Measurements from ENCODE around the gene LRRC32. TPM values are rescaled to one million over a fixed set of nuclear protein-coding genes. Genes with fewer than 3 reads are reported as not detected.

LRRC32 gene
- total RNA-seq, 4 donors from 2014 or later = 10.0 to 121 (median 17.5) TPM

DNA sequence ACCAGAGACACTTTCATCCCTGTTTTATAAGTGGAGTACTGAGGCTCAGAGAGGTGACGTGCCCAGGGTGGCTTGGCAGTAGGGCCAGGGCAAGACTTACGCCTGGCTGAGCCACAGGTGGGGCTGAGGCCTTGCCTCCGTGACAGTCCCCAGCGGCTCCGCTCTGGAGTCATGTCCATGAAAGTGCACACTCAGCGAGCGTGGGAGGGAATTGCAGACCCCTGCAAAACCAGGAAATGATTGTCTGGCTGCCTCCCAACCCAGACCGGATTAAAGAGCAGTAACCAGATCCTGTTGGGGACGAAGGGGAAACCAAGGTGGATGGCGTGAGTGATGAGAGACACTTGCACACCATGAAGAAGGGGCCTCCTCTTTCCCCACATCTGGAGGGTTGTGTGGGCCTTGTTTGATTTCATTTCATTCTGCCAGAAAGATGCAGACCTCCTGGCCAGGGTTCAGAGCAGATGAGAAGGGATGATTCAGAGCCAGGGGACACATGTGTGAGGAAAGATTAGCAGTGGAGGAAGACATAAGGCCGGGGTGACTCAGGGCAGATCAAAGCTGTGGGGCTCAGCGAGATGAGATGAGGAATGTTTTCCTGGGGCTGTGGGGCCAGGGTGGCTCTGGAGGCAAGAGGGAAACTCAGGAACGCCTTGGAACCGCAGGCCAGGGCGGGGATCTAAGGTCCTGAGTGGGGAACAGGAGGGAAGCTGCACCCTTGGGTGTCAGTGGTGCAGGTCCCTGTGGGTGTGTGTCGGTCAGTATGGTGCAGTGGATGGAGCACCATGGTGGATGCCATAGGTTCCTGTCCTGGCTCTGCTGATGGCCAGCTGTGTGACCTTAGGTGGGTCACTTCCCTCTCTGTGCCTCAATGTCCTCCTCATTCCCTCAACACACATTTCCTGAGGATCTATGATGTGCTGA lies 29.9 kb upstream of the LRRC32 start:
- H3K4me3 ChIP-seq = no peak overlapping the region
- peak; percentile 65 to 82 for DNase-seq
- H3K27ac ChIP-seq = peak overlapping the region; percentile 6 to 54
- H3K27me3 ChIP-seq = no peaks in the 10 kb centered on the region
- H3K9me3 ChIP-seq = no peaks in the 10 kb centered on the region
- no peaks in the 10 kb centered on the region for H3K36me3 ChIP-seq
- no peaks in the 10 kb centered on the region for H3K4me1 ChIP-seq
- TF ChIP-seq, protein P1, sequence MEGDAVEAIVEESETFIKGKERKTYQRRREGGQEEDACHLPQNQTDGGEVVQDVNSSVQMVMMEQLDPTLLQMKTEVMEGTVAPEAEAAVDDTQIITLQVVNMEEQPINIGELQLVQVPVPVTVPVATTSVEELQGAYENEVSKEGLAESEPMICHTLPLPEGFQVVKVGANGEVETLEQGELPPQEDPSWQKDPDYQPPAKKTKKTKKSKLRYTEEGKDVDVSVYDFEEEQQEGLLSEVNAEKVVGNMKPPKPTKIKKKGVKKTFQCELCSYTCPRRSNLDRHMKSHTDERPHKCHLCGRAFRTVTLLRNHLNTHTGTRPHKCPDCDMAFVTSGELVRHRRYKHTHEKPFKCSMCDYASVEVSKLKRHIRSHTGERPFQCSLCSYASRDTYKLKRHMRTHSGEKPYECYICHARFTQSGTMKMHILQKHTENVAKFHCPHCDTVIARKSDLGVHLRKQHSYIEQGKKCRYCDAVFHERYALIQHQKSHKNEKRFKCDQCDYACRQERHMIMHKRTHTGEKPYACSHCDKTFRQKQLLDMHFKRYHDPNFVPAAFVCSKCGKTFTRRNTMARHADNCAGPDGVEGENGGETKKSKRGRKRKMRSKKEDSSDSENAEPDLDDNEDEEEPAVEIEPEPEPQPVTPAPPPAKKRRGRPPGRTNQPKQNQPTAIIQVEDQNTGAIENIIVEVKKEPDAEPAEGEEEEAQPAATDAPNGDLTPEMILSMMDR (IDR thresholded peaks at IDR 0.05) = no peak
- TF ChIP-seq POLR2A (IDR thresholded peaks at IDR 0.05) = no peak
- intact Hi-C loops (cut with DNase I; ENCODE audit: low total_unique reads) = no loop called here

DNA sequence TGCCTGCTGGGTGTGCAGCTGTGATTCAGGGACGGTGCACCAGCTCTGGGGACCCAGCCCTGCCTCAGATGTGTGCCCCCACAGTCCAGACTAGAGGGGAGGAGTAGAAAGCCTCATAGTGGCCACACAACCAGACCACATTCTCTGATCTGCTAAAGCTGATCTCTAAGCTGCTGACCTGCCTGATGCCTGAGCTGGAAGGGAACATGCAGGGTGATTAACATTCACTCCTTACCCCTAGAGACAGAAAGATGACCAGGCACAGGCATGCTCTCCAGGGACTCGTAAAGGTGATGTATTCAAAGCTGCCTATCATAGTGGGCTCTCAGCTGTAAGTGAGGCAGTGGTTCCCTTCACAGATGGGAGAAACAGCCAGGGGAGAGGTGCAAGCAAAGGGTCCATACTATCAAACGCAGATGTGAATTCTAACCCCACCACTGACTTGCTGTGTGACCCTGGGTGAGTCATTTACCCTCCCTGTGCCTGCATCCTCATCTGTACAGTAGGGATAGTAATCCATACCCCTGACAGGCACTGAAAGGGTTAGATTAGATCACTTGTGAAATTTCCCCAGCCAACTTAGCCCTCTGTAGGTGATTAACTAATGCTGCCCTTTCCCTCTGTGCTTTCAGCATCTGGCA lies 29.0 kb upstream of the LRRC32 start:
- Histone ChIP-seq H3K27me3 (no peaks in the 10 kb centered on the region), H3K4me1 (no peaks in the 10 kb centered on the region), H3K9me3 (no peaks in the 10 kb centered on the region), H3K27ac (no peak overlapping the region), H3K4me3 (no peak overlapping the region), H3K36me3 (no peaks in the 10 kb centered on the region)
- DNase-seq = no peak
- intact Hi-C loops (cut with DNase I; ENCODE audit: low total_unique reads) = no loop called here
- TF ChIP-seq, protein P1 (IDR thresholded peaks at IDR 0.05) = no peak
- TF ChIP-seq POLR2A (IDR thresholded peaks at IDR 0.05) = no peak

DNA sequence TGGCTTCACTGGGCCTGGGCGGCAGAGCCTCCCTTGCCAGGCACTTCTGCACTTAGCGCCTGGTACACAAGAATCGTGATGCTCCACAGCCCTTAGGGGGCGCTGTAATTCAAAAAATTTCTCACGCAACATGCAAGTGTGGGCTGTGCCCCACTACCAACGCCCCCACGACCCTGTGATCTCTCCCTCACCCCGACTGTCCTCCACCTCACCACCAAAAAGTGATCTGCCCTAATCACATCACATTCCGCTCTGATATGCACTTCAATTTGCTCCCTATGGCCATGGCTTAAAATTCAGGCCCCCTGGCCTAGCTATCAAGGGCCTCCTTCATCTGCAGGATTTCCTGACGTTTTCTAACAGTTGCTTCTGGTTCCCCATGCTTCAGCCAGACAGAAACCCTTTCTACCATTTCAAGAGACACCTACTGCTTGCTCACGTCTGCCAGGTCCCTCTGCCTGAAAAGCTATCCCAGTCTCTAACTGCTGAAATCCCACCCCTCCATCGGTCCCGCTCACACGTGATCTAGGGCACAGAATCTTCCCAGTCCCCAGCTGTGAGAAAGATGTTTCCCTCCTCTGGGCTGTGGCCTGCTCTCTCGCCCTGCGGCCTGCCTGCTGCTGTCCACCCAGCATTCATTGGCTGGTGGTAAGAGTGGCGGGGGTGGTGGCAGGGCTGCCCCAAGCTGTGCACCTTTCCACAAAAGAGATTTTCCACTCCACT lies 27.9 kb upstream of the LRRC32 start:
- intact Hi-C loops (cut with DNase I; ENCODE audit: low total_unique reads) = no loop called here
- H3K27me3 ChIP-seq = no peaks in the 10 kb centered on the region
- no peaks in the 10 kb centered on the region for H3K9me3 ChIP-seq
- DNase-seq = no peak
- TF ChIP-seq POLR2A (IDR thresholded peaks at IDR 0.05) = no peak
- TF ChIP-seq, protein P1 (IDR thresholded peaks at IDR 0.05) = no peak
- no peak overlapping the region for H3K27ac ChIP-seq
- H3K4me3 ChIP-seq = no peak overlapping the region
- H3K4me1 ChIP-seq = no peaks in the 10 kb centered on the region
- no peaks in the 10 kb centered on the region for H3K36me3 ChIP-seq

DNA sequence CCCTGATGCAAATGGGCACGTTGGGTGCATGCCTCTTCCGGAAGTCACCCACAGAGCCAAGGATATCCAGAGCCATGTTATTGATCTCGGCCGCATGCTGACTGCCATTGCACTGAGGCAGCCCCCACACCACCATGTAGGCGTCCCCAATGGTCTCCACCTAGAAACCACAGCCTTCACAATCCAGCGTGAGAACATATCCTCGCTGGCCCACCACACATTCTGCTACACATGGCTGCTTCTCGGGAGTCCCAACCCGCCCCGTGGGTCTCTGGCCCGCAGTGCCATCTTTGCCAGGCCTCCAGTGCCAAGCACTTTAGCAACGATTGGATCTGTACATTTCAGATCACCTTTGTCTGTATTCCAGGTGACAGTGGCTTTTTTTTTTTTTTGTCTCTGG lies 26.2 kb upstream of the LRRC32 start:
- Histone ChIP-seq H3K27ac (no peak overlapping the region), H3K9me3 (no peaks in the 10 kb centered on the region), H3K36me3 (no peaks in the 10 kb centered on the region), H3K4me1 (no peaks in the 10 kb centered on the region), H3K4me3 (no peak overlapping the region), H3K27me3 (no peaks in the 10 kb centered on the region)
- intact Hi-C loops (cut with DNase I; ENCODE audit: low total_unique reads) = no loop called here
- DNase-seq = no peak
- TF ChIP-seq, protein P1 (IDR thresholded peaks at IDR 0.05) = no peak
- TF ChIP-seq POLR2A (IDR thresholded peaks at IDR 0.05) = no peak

All from uterus (tissue), 4 donors.